ENCODE results near the gene MOB3B. TPM values are rescaled to one million over a fixed set of nuclear protein-coding genes. Genes with fewer than 3 reads are reported as not detected.

MOB3B gene
- total RNA-seq, 1 donor from 2014 or later = 14.0 TPM

DNA sequence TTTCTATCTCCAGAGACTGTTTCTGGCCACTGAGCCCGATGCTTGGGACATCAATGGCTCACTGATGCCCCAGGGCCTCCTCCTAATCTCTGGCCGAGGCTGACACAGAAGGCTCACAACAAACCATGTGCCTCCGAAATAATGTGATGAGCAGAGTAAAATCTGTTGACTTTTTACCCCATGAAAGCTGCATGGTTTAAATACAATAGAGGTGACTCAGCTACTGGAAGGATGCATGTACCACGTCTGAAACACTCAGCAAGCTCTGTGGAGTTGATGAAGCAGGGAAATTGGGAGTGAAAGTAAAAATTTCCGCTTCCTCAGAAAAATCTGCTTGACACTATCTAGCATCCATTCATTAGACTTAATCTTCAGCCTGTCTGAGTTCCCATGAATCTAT is 121.6 kb downstream of the MOB3B start:
- no peak overlapping the region for H3K27ac ChIP-seq
- peaks cover 18% of the 10 kb centered on the region for H3K4me1 ChIP-seq
- no peak for DNase-seq (ENCODE audit: low spot score)
- H2AFZ ChIP-seq (replicated peaks) = no peak overlapping the region
- H3F3A ChIP-seq (ENCODE audit: low read depth) = no peaks in the 10 kb centered on the region
- H3K36me3 ChIP-seq = peaks cover 3% of the 10 kb centered on the region
- TF ChIP-seq EZH2 (IDR thresholded peaks at IDR 0.05) = no peak
- TF ChIP-seq, protein P1, sequence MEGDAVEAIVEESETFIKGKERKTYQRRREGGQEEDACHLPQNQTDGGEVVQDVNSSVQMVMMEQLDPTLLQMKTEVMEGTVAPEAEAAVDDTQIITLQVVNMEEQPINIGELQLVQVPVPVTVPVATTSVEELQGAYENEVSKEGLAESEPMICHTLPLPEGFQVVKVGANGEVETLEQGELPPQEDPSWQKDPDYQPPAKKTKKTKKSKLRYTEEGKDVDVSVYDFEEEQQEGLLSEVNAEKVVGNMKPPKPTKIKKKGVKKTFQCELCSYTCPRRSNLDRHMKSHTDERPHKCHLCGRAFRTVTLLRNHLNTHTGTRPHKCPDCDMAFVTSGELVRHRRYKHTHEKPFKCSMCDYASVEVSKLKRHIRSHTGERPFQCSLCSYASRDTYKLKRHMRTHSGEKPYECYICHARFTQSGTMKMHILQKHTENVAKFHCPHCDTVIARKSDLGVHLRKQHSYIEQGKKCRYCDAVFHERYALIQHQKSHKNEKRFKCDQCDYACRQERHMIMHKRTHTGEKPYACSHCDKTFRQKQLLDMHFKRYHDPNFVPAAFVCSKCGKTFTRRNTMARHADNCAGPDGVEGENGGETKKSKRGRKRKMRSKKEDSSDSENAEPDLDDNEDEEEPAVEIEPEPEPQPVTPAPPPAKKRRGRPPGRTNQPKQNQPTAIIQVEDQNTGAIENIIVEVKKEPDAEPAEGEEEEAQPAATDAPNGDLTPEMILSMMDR (IDR thresholded peaks at IDR 0.05) = no peak
- no peak for TF ChIP-seq EZH2phosphoT487 (IDR thresholded peaks at IDR 0.05)
- H3K79me2 ChIP-seq (ENCODE audit: low read depth) = peaks cover 19% of the 10 kb centered on the region
- peaks cover 4% of the 10 kb centered on the region for H3K4me1 Mint-ChIP-seq
- H3K4me2 ChIP-seq = no peak overlapping the region
- no peak overlapping the region for H3K4me3 Mint-ChIP-seq
- no peak overlapping the region for H3K27ac Mint-ChIP-seq
- no peaks in the 10 kb centered on the region for H3K9me3 ChIP-seq (ENCODE audit: low read depth)
- no peaks in the 10 kb centered on the region for H3K27me3 ChIP-seq
- H3K9me3 Mint-ChIP-seq = peaks cover 13% of the 10 kb centered on the region
- no peak overlapping the region for H3K9ac ChIP-seq
- no peaks in the 10 kb centered on the region for H4K20me1 ChIP-seq (ENCODE audit: low read depth)
- H3K27me3 Mint-ChIP-seq (ENCODE audit: insufficient read depth, low read depth) = peaks cover 10% of the 10 kb centered on the region
- H3K4me3 ChIP-seq = no peak overlapping the region
- peaks cover 5% of the 10 kb centered on the region for H3K36me3 Mint-ChIP-seq

DNA sequence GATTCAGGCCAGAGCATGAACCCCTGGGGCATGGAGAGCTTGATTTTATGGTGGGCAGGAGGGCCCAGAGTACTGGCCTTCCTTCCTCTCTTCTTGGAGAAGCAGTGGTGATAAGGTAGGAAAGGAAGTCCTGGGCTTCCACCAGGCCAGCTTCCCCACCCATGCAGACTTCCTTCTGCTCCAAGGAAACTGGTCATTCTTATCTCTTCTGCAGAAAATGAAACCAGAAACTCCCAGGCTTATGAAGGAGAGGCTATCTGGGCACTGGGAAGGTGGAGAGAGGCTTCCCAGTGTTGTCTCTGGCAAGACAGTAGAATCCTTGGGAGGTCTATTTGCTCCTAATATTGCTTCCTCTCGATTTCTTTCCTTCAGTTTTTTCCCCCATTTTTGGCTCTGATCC is 122.1 kb downstream of the MOB3B start:
- Mint-ChIP-seq H3K36me3 (peaks cover 5% of the 10 kb centered on the region), H3K4me3 (no peak overlapping the region), H3K4me1 (peaks cover 4% of the 10 kb centered on the region), H3K27me3 (ENCODE audit: insufficient read depth, low read depth) (peaks cover 6% of the 10 kb centered on the region), H3K9me3 (peaks cover 13% of the 10 kb centered on the region), H3K27ac (no peak overlapping the region)
- TF ChIP-seq EZH2phosphoT487 (IDR thresholded peaks at IDR 0.05) (no peak), EZH2 (IDR thresholded peaks at IDR 0.05) (no peak)
- TF ChIP-seq, protein P1 (IDR thresholded peaks at IDR 0.05) = no peak
- peaks cover 21% of the 10 kb centered on the region for H3K79me2 ChIP-seq (ENCODE audit: low read depth)
- H3K4me1 ChIP-seq = peaks cover 23% of the 10 kb centered on the region
- no peaks in the 10 kb centered on the region for H4K20me1 ChIP-seq (ENCODE audit: low read depth)
- no peaks in the 10 kb centered on the region for H3K9me3 ChIP-seq (ENCODE audit: low read depth)
- no peak overlapping the region for H2AFZ ChIP-seq (replicated peaks)
- no peaks in the 10 kb centered on the region for H3K27me3 ChIP-seq
- no peak overlapping the region for H3K9ac ChIP-seq
- peaks cover 3% of the 10 kb centered on the region for H3K36me3 ChIP-seq
- no peak overlapping the region for H3K4me2 ChIP-seq
- DNase-seq (ENCODE audit: low spot score) = no peak
- no peak overlapping the region for H3K4me3 ChIP-seq
- H3F3A ChIP-seq (ENCODE audit: low read depth) = no peaks in the 10 kb centered on the region
- no peak overlapping the region for H3K27ac ChIP-seq

DNA sequence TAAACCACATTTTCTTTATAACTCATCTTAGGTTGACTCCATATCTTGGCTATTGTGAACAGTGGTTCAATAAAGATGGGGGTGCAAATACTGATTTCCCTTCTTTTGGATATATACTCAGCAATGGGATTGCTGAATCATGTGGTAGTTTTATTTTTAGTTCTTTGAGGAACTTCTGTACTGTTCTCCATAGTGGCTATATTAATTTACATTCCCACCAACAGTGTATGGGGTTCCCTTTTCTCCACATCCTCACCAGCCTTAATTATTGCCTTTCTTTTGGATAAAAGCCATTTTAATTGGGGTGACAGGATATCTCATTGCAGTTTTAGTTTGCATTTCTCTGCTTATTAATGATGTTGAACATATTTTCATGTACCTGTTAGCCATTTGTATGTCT is 125.0 kb downstream of the MOB3B start:
- no peak overlapping the region for H3K4me2 ChIP-seq
- H3K27ac ChIP-seq = no peak overlapping the region
- no peak overlapping the region for H3K4me3 ChIP-seq
- peaks cover 3% of the 10 kb centered on the region for H3K4me1 Mint-ChIP-seq
- peaks cover 13% of the 10 kb centered on the region for H3K9me3 Mint-ChIP-seq
- no peak overlapping the region for H3K9ac ChIP-seq
- H3K36me3 ChIP-seq = peaks cover 3% of the 10 kb centered on the region
- no peak for DNase-seq (ENCODE audit: low spot score)
- H3K36me3 Mint-ChIP-seq = peaks cover 5% of the 10 kb centered on the region
- H4K20me1 ChIP-seq (ENCODE audit: low read depth) = no peaks in the 10 kb centered on the region
- H3K27me3 ChIP-seq = no peaks in the 10 kb centered on the region
- H3K27me3 Mint-ChIP-seq (ENCODE audit: insufficient read depth, low read depth) = peaks cover 6% of the 10 kb centered on the region
- H3K4me1 ChIP-seq = peaks cover 7% of the 10 kb centered on the region
- H3K4me3 Mint-ChIP-seq = no peak overlapping the region
- H3K27ac Mint-ChIP-seq = no peak overlapping the region
- peaks cover 17% of the 10 kb centered on the region for H3K79me2 ChIP-seq (ENCODE audit: low read depth)
- H3F3A ChIP-seq (ENCODE audit: low read depth) = no peaks in the 10 kb centered on the region
- no peaks in the 10 kb centered on the region for H3K9me3 ChIP-seq (ENCODE audit: low read depth)
- TF ChIP-seq EZH2phosphoT487 (IDR thresholded peaks at IDR 0.05) = no peak
- TF ChIP-seq EZH2 (IDR thresholded peaks at IDR 0.05) = no peak
- TF ChIP-seq, protein P1 (IDR thresholded peaks at IDR 0.05) = no peak
- H2AFZ ChIP-seq (replicated peaks) = no peak overlapping the region
